Cardiac muscle cell (in vitro differentiated cells and primary cell): ENCODE measurements around the gene CTNNA3. TPM values are rescaled to one million over a fixed set of nuclear protein-coding genes. Genes with fewer than 3 reads are reported as not detected.

Experiments used
- DNase-seq, 2 donors: peaks; one replicate each; pipeline versions ENCODE4 v3.0.0 to v3.0.0-alpha.2; 2010 to 2017; ENCODE audit warnings: low read depth in 1 of 2, low spot score in 1 of 2
- H3K27ac ChIP-seq: fragments of 200-600 bp; sonication (generic); 2 replicates; pipeline ENCODE4 v1.5.1; 2016
- H3K27me3 ChIP-seq: fragments of 200-600 bp; sonication (generic); 2 replicates; pipeline ENCODE4 v1.6.0; 2016; ENCODE audit warnings: control low read depth
- H3K36me3 ChIP-seq: fragments of 200-600 bp; sonication (generic); 2 replicates; pipeline ENCODE4 v1.5.1; 2016; ENCODE audit warnings: control low read depth
- H3K4me1 ChIP-seq: fragments of 200-600 bp; sonication (generic); 2 replicates; pipeline ENCODE4 v1.8.1; 2017; ENCODE audit warnings: low read depth, mild to moderate bottlenecking, mixed run types
- H3K4me3 ChIP-seq: fragments of 200-600 bp; sonication (generic); 2 replicates; pipeline ENCODE4 v1.5.1; 2016; ENCODE audit warnings: mild to moderate bottlenecking
- H3K9me3 ChIP-seq: fragments of 200-600 bp; sonication (generic); 2 replicates; pipeline ENCODE4 v1.5.1; 2017; ENCODE audit warnings: low read depth, mild to moderate bottlenecking, control low read depth
- CTCF ChIP-seq: IDR thresholded peaks from 2 replicates; pipeline ENCODE4 v1.5.1; 2012; ENCODE audit warnings: low read depth, mild to moderate bottlenecking, low read length
- polyA plus RNA-seq: library from polyadenylated mRNA; unstranded; fragments of >200 nt; fragmentation: Nextera tagmentation; extraction: Ambion mirVana; gene quantifications from 2 replicates; pipeline ENCODE4 v1.2.1, GENCODE V29; 2016
- total RNA-seq: library from RNA; depleted of rRNA; stranded (reverse); fragments of >200 nt; gene quantifications from 2 replicates; pipeline ENCODE4 v1.2.3, GENCODE V29; 2016

The CTNNA3 gene
- total and polyA plus RNA-seq, 2 experiments from 2014 or later = 55.8 to 71.7 TPM

- Histone ChIP-seq H3K27ac (no peak overlapping the region), H3K9me3 (no peaks in the 10 kb centered on the region), H3K4me1 (no peaks in the 10 kb centered on the region), H3K27me3 (no peaks in the 10 kb centered on the region), H3K4me3 (no peak overlapping the region), H3K36me3 (no peaks in the 10 kb centered on the region)
- no peak for DNase-seq
- TF ChIP-seq CTCF = no peak
Measured at GRCh38 chr10:66514666-66515065, 1181.3 kb downstream of the CTNNA3 start.

GRCh38 chr10:66513504-66513903 is 1182.5 kb downstream of the CTNNA3 start:
- Histone ChIP-seq H3K27ac (no peak overlapping the region), H3K27me3 (no peaks in the 10 kb centered on the region), H3K4me1 (no peaks in the 10 kb centered on the region), H3K36me3 (no peaks in the 10 kb centered on the region), H3K4me3 (no peak overlapping the region), H3K9me3 (no peaks in the 10 kb centered on the region)
- no peak for TF ChIP-seq CTCF
- DNase-seq = no peak

- no peak overlapping the region for H3K4me3 ChIP-seq
- H3K36me3 ChIP-seq = no peaks in the 10 kb centered on the region
- H3K27ac ChIP-seq = no peak overlapping the region
- H3K9me3 ChIP-seq = no peaks in the 10 kb centered on the region
- no peaks in the 10 kb centered on the region for H3K27me3 ChIP-seq
- no peaks in the 10 kb centered on the region for H3K4me1 ChIP-seq
- no peak for TF ChIP-seq CTCF
- DNase-seq = no peak
Measured at GRCh38 chr10:66505003-66505657, 1190.9 kb downstream of the CTNNA3 start.

- TF ChIP-seq CTCF = no peak
- Histone ChIP-seq H3K4me3 (no peak overlapping the region), H3K4me1 (no peaks in the 10 kb centered on the region), H3K27ac (no peak overlapping the region), H3K27me3 (no peaks in the 10 kb centered on the region), H3K36me3 (no peaks in the 10 kb centered on the region), H3K9me3 (no peaks in the 10 kb centered on the region)
- no peak for DNase-seq
Measured at GRCh38 chr10:66501356-66501755, 1194.6 kb downstream of the CTNNA3 start.

- Histone ChIP-seq H3K4me1 (no peaks in the 10 kb centered on the region), H3K36me3 (no peaks in the 10 kb centered on the region), H3K4me3 (no peak overlapping the region), H3K27me3 (no peaks in the 10 kb centered on the region), H3K27ac (no peak overlapping the region), H3K9me3 (no peaks in the 10 kb centered on the region)
- TF ChIP-seq CTCF = no peak
- no peak for DNase-seq
Measured at GRCh38 chr10:66483966-66484365, 1212.0 kb downstream of the CTNNA3 start.
